DLD1 (cell line): ENCODE measurements around the gene BAHCC1.

Source experiments
- in situ Hi-C: cut with HindIII; loops from 2 replicates; pipeline ENCODE4 v1.10.0; 2017; ENCODE audit warnings: low sequenced_read_pairs

Gene BAHCC1

GRCh38 chr17:81459224-81459623, 64.0 kb downstream of the BAHCC1 start:
- in situ Hi-C loops, result no loop called here

GRCh38 chr17:81459864-81460263, 64.6 kb downstream of the BAHCC1 start:
- in situ Hi-C loops, result no loop called here

DNA sequence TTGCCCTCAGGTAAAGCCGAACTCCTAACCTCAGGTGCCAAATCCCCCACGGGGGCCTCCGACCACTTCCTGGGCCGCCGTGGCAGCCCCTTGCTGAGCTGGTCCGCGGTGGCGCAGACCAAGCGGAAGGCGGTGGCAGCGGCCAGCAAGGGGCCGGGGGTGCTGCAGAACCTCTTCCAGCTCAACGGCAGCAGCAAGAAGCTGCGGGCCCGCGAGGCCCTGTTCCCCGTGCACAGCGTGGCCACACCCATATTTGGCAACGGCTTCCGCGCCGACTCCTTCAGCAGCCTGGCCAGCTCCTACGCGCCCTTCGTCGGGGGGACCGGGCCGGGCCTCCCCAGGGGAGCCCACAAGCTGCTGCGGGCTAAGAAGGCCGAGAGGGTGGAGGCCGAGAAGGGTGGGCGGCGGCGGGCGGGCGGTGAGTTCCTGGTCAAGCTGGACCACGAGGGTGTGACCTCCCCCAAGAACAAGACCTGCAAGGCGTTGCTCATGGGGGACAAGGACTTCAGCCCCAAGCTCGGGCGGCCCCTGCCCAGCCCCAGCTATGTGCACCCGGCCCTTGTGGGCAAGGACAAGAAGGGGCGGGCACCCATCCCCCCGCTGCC, 65.7 kb downstream of the BAHCC1 start:
- in situ Hi-C loops, result no loop called here

DNA sequence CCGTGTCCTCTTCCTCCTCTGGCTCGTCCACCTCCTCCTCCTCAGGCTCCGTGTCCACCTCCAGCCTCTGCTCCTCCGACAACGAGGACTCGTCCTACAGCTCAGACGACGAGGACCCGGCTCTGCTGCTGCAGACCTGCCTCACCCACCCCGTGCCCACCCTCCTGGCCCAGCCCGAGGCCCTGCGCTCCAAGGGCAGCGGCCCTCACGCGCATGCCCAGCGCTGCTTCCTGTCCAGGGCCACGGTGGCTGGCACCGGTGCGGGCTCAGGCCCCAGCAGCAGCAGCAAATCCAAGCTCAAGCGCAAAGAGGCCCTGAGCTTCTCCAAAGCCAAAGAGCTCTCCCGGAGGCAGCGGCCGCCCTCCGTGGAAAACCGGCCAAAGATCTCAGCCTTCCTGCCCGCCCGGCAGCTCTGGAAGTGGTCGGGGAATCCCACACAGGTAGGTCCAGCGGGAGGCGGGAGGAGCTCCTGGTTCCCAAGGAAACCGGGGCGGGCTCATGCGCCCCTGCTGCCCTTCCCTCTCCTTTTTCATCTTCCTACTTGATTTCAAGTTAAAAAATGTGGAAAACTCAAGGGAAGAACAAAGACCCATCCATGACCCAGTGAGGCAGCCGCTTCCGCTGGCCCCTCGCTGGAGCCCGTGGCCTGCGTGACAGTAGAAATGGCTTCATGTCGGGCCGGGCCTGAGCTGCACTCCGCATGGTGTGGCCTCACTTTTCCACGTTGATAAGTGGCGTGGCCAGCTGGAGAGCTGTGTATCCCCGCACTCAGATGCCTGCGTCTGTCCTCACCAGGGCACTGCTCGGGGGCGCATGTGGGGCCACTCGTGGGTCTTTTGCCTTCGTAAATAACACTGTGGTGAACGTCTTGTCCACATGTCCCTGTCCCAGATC, 66.6 kb downstream of the BAHCC1 start:
- in situ Hi-C loops, result no loop called here

DNA sequence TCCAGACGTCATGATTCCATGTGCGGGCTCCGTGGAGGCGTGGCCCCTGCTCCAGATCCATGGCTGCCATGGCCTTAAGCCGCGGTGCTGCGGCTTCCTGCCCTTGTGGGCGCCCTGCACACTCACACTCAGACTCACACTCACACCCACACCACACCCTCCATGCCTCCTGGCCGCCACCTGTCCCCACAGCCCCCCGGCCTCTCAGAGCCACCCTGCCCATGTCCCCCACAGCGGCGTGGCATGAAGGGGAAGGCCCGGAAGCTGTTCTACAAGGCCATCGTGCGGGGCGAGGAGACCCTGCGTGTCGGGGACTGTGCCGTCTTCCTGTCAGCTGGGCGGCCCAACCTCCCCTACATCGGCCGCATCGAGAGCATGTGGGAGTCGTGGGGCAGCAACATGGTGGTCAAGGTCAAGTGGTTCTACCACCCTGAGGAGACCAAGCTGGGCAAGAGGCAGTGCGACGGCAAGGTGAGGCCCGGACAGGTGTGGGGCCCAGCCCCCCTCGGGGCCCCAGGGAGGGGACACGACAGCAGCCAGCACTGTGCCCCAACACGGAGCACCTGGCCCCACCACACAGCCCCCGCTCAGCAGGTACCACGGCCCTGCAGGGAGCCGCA, 67.4 kb downstream of the BAHCC1 start:
- in situ Hi-C loops, result no loop called here

DNA sequence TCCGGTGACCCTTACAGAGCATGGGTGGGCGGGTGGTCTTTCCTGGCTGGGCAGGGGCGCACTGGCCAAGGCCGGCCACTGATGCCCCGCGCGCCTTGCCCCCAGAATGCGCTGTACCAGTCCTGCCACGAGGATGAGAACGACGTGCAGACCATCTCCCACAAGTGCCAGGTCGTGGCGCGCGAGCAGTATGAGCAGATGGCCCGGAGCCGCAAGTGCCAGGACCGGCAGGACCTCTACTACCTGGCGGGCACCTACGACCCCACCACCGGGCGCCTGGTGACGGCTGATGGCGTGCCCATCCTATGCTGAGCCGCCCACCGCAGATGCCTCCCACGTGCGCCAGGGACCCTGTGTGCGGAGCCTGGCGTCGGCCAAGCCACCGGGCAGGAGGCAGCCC, 68.2 kb downstream of the BAHCC1 start:
- in situ Hi-C loops, result no loop called here

- in situ Hi-C loops, result no loop called here
These were observed 69.3 kb downstream of the BAHCC1 start for GRCh38 chr17:81464586-81464985.

DNA sequence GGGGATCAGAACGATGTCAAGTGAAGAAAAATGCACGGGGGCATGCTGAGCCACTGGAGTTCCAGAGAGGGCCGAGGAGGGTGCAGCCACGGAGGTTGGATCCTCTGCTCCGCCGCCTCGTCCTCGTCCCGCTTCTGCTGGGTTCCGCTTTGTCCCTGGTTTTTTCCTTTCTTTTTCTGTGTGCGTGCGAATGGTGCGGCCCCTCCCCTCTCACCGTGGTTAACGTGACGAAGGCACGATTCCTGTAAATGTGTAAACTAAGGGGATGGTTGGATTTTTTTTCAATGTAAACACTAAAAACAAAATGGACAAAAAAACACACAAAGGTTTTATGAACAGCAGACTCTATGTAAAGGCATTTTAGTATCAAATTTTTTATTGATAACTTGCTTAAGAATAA, 70.7 kb downstream of the BAHCC1 start:
- in situ Hi-C loops, result no loop called here

GRCh38 chr17:81466564-81467472, 71.6 kb downstream of the BAHCC1 start:
- in situ Hi-C loops, result no loop called here

- in situ Hi-C loops, result no loop called here
These were observed 73.0 kb downstream of the BAHCC1 start for GRCh38 chr17:81468111-81468769.

- in situ Hi-C loops, result no loop called here
These were observed 73.5 kb downstream of the BAHCC1 start for GRCh38 chr17:81468770-81469121.

DNA sequence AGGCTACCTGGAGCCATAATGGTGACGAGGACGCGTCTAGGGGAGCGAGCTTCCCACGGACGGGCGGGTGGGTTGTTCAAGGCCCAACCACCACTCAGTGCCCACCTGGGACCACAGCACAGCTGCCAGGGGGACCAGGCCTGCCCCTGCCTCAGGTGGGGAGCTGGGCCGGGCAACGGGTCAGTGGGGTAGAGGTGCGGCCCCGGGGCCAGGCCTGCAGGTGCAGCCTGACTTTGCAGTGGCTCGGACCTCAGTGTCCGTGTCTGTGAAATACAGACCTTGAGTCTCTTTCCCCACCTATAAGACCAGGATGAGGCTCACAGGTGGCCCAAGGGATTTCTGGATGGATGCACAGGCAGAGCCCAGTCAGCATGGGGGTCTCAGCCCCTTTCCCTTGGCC, 74.0 kb downstream of the BAHCC1 start:
- in situ Hi-C loops, result no loop called here

GRCh38 chr17:81470270-81470943, 75.2 kb downstream of the BAHCC1 start:
- in situ Hi-C loops, result no loop called here

DNA sequence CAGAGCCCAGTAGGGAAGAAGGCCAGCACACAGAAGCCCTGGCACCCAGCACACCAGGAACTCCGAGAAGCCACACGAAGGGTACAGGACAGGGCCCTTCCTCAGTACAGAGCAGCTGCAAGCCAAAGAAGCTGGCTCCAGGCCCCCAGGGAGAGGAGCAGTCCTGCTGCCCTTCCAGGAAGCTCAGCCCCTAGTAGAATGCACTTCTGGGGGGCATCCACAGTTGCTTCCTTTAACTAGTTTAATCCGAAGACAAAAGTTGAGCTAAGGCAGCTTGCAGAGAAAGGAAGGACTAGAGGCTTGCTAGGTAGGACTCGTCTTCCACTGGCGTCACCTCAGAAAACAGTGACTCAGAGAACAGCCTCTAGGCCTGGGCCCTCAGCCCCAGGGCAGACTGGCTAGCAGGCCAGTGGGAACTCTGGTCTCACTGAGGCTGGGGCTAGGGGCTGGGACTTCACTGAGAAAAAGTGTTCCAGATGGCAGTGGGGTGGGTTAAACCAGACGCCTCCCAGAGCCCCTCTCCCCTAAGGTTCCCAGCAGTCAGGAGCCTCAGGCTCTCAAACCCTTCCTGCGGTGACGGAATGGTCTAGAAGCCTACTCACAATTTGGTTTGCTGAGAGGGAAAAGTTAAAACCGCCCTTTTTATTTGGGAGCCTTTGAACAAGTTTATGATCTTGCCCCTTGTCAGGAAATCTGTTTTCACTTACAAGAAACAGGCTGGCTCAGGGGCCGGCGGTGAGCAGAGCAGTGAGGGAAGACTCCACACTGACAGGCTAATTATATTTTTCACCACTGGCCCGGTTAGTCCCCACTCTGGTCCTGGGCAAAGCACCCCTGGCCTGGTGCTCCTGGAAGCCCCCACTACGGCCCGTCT, 75.9 kb downstream of the BAHCC1 start:
- in situ Hi-C loops, result no loop called here

DNA sequence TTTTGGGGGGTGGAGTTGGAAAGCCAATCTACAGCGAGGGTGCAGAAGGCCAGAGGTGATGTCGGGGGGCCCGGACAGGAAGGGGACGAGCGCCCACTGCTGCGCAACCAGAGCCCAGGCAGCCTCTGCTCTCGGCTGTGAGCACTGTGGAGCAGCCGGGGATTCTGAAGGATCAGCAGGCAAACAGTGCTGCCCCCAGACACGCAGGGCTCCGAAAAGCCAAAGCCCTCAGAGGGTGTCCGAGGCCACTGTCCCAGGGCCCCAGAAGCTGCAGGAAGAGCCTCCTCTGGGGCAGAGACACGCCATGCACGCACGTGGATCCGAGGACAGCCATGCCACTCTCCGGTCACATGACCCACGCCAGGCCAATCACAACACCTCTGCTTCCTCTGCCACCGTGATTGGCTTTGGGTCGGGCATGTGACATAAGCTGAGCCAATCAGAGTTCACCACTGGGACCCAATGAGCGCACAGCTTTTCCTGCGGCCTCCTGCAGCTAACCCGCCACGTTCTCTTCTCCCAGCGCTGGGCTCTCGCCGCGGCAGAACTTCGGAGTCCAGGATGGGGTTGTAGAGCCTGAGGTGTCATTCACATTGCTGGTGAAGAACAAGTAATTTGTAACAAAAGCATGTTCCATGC, 76.7 kb downstream of the BAHCC1 start:
- in situ Hi-C loops, result no loop called here

GRCh38 chr17:81473019-81473418, 77.8 kb downstream of the BAHCC1 start:
- in situ Hi-C loops, result no loop called here

GRCh38 chr17:81474958-81475357, 79.7 kb downstream of the BAHCC1 start:
- in situ Hi-C loops, result no loop called here

GRCh38 chr17:81476097-81476496, 80.8 kb downstream of the BAHCC1 start:
- in situ Hi-C loops, result no loop called here

- in situ Hi-C loops, result no loop called here
These were observed 81.4 kb downstream of the BAHCC1 start for GRCh38 chr17:81476635-81477034.
